Raji (cell line): ENCODE measurements around the gene DDX24.

Source experiments
- POLR2A ChIP-seq: IDR thresholded peaks from 2 replicates; pipeline ENCODE4 v1.6.1; 2011; ENCODE audit warnings: low read depth, low read length, control low read depth; ENCODE audit not compliant: insufficient read depth

Gene DDX24

GRCh38 chr14:94080621-94081385 is at the start of gene DDX24, which contains the start of gene IFI27L1:
TSS of gene DDX24 (minus strand) at chr14:94081202. CDS start at chr14:94079742, 1,460 bp downstream.
TSS of gene IFI27L1 (plus strand) at chr14:94081310. CDS start at chr14:94096938, 15,628 bp downstream.
- peak; percentile 94 for TF ChIP-seq POLR2A

GRCh38 chr14:94129758-94130414 is 48.9 kb upstream of the DDX24 start:
- TF ChIP-seq POLR2A = no peak

- peak; percentile 36; the same call in 1 of the 2 replicates for TF ChIP-seq POLR2A
These were observed 48.2 kb upstream of the DDX24 start, which contains the start of gene IFI27L2 for GRCh38 chr14:94129111-94129757. TSS of gene IFI27L2 (minus strand) at chr14:94129604. CDS start at chr14:94129564, 40 bp downstream.

- no peak for TF ChIP-seq POLR2A
These were observed 47.3 kb upstream of the DDX24 start for GRCh38 chr14:94128216-94128839.

- no peak for TF ChIP-seq POLR2A
These were observed 46.3 kb upstream of the DDX24 start for GRCh38 chr14:94127330-94127729.

- TF ChIP-seq POLR2A = no peak
These were observed 45.8 kb upstream of the DDX24 start for GRCh38 chr14:94126800-94127199.

GRCh38 chr14:94126419-94126677 is 45.3 kb upstream of the DDX24 start:
- TF ChIP-seq POLR2A = no peak

GRCh38 chr14:94125659-94126418 is 44.8 kb upstream of the DDX24 start:
- no peak for TF ChIP-seq POLR2A

GRCh38 chr14:94124582-94125377 is 43.8 kb upstream of the DDX24 start:
- TF ChIP-seq POLR2A = no peak

- TF ChIP-seq POLR2A = no peak
These were observed 42.9 kb upstream of the DDX24 start for GRCh38 chr14:94123868-94124267.

GRCh38 chr14:94123296-94123695 is 42.3 kb upstream of the DDX24 start:
- no peak for TF ChIP-seq POLR2A

- no peak for TF ChIP-seq POLR2A
These were observed 41.4 kb upstream of the DDX24 start for GRCh38 chr14:94122438-94122837.

- no peak for TF ChIP-seq POLR2A
These were observed 40.5 kb upstream of the DDX24 start for GRCh38 chr14:94121485-94121884.
